IPS-20b (cell line): ENCODE results near the gene PNPLA7.

Source experiments
- H3K27ac ChIP-seq: one replicate; pipeline ENCODE4 v1.5.1; 2013; ENCODE audit warnings: low read length
- H3K27me3 ChIP-seq: 2 replicates; pipeline ENCODE4 v1.6.1; 2013; ENCODE audit warnings: mild to moderate bottlenecking, low read length, inconsistent platforms; ENCODE audit not compliant: insufficient read depth
- H3K36me3 ChIP-seq: 2 replicates; pipeline ENCODE4 v1.6.1; 2013; ENCODE audit warnings: low read depth, mild to moderate bottlenecking, inconsistent platforms, low read length, moderate library complexity; ENCODE audit not compliant: insufficient read depth
- H3K4me1 ChIP-seq: 2 replicates; pipeline ENCODE4 v1.6.1; 2013; ENCODE audit warnings: mild to moderate bottlenecking, control low read depth, inconsistent platforms, low read length, moderate library complexity; ENCODE audit not compliant: insufficient read depth
- H3K4me3 ChIP-seq: 2 replicates; pipeline ENCODE4 v1.5.1; 2013; ENCODE audit warnings: mild to moderate bottlenecking, low read length, inconsistent platforms
- H3K9ac ChIP-seq: 2 replicates; pipeline ENCODE4 v1.6.1; 2013; ENCODE audit warnings: low read depth, mild to moderate bottlenecking, inconsistent platforms, low read length, moderate library complexity
- H3K9me3 ChIP-seq: 2 replicates; pipeline ENCODE4 v1.6.1; 2013; ENCODE audit warnings: mild to moderate bottlenecking, low read depth, low read length, inconsistent platforms; ENCODE audit not compliant: insufficient read depth

The PNPLA7 gene

DNA sequence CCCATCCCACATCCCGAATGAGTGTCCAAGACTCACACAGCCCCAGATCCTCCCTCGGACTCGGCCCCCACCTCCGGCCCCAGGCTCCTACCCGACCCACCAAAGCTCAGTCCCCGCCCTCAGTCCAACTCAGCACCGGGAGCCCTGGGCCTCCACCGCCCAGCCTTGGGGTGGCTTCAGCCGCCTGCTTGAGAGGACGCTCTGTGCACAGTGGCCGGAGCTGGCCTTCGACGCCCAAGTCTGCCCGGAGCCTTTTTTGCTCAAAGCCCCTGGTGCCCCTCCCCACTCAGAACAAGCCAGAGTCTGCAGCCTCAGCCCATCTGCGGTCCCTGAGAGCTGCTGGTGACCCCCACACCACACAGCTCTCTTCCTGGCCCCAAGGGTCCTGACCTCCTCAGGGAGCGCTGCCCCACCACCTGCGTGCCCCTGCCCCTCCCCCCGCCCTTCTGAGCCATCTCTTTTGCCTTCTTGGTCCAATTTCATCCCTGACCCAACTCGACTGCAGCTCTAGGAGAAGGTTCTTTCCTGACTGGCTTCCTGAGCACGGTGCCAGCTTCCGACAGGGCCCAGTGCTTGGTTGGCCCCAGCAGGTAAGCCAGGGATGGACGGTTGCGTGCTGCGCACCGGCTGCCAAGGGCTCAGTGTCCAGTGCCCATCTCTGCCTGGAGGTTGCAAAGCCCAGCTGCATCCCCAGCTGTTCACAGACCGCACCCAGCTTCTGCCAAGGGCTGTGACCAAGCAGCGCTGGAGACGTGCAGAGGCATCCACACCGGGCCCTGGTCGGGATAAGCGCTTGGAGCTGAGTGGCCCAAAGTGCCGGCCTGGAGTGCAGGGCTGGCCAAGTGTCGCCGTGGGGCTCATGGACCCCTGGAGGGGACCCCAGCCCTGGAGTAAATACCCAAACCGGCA, 63.4 kb downstream of the PNPLA7 start:
- Histone ChIP-seq H3K27me3 (no peaks in the 10 kb centered on the region), H3K27ac (no peak overlapping the region), H3K9ac (no peak overlapping the region), H3K36me3 (no peaks in the 10 kb centered on the region), H3K9me3 (no peaks in the 10 kb centered on the region), H3K4me3 (no peak overlapping the region), H3K4me1 (no peaks in the 10 kb centered on the region)

DNA sequence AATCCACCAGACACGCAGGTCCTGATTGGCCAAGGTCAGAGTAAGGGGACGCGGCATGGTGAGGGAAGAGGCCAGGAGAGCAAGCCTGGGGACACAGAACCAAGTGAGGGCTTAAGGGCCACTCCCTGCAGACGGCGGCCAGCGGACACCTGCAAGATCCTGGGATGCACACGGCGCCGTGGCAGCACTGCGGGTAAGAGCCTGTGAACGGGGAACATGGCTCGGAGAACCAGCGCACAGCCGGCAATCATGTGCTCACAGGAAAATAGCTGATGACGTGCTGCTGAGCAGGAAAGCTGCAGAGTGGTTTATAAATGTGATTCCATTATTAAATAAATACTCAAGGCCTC, 64.1 kb downstream of the PNPLA7 start:
- H3K36me3 ChIP-seq: no peaks in the 10 kb centered on the region
- no peak overlapping the region for H3K9ac ChIP-seq
- no peak overlapping the region for H3K27ac ChIP-seq
- no peak overlapping the region for H3K4me3 ChIP-seq
- H3K4me1 ChIP-seq: no peaks in the 10 kb centered on the region
- H3K27me3 ChIP-seq: no peaks in the 10 kb centered on the region
- H3K9me3 ChIP-seq: no peaks in the 10 kb centered on the region

DNA sequence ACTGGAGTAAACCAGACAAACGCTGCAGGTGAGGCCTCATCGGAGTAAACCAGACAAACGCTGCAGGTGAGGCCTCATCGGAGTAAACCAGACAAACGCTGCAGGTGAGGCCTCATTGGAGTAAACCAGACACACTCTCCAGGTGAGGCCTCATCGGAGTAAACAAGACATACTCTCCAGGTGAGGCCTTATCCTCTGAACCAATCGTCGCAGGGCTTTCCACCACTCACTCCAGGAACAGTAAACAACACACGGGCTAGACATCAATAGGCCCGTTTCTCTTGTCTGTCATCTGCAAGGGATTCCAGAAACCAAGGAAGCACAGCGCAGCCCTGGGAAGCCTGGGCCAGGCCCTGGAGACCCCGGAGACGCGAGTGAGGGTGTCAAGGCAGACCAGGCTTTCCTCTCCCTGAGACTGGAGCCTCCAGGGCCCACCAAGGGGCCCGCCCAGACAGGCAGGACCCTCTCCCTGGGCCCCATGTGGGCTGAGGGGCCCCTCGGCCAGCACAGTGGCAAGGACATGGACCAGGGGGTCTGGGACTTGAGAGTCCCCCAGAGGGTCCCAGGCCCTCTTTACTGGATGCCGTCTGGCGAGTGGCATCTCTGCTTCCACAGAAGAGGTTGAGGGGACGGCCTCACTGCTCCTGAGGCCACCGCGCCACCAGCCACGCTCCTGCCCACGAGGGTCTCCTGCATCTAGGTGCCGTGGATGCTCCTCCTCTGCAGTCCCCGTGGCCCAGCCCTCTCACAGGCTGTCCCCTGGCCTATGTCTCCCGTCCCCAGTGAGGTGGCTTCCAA, 64.7 kb downstream of the PNPLA7 start:
- no peak overlapping the region for H3K9ac ChIP-seq
- H3K27ac ChIP-seq: no peak overlapping the region
- H3K36me3 ChIP-seq: no peaks in the 10 kb centered on the region
- H3K4me3 ChIP-seq: no peak overlapping the region
- H3K27me3 ChIP-seq: no peaks in the 10 kb centered on the region
- H3K9me3 ChIP-seq: no peaks in the 10 kb centered on the region
- no peaks in the 10 kb centered on the region for H3K4me1 ChIP-seq

GRCh38 chr9:137484551-137485315, 65.5 kb downstream of the PNPLA7 start:
- Histone ChIP-seq H3K27ac (no peak overlapping the region), H3K36me3 (no peaks in the 10 kb centered on the region), H3K27me3 (no peaks in the 10 kb centered on the region), H3K9me3 (no peaks in the 10 kb centered on the region), H3K4me1 (no peaks in the 10 kb centered on the region), H3K9ac (no peak overlapping the region), H3K4me3 (no peak overlapping the region)

DNA sequence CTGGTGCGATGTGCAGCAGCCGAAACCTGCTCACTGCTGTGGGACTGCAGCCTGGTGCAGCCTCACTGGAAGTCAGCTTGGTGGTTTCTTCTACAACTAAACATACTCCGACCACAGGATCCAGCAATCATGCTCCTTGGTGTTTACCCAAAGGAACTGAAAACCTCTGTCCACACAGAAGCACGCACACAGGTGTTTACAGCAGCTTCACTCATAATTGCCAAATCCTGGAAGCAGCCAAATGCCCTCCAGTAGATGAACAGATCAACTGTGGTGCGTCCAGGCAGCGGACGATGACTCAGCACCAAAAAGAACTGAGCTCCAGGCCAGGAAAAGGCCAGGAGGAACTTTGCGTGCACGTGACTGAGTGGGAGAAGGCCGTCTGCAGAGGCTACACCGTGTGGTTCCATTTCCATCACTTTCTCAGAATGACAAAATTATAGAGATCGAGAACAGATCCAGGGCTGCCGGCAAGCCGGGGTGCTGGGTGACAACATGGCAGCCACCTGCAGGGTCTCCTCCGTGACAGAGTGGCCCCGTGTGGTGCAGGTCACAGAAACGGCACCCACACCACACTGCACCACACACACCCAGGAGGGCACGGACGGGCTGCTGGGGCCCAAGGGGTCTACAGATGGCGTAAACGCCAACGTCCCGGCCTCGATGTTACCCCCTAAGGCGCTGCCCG, 68.0 kb downstream of the PNPLA7 start:
- Histone ChIP-seq H3K9ac (no peak overlapping the region), H3K4me3 (no peak overlapping the region), H3K4me1 (no peaks in the 10 kb centered on the region), H3K36me3 (no peaks in the 10 kb centered on the region), H3K9me3 (no peaks in the 10 kb centered on the region), H3K27ac (no peak overlapping the region), H3K27me3 (no peaks in the 10 kb centered on the region)

DNA sequence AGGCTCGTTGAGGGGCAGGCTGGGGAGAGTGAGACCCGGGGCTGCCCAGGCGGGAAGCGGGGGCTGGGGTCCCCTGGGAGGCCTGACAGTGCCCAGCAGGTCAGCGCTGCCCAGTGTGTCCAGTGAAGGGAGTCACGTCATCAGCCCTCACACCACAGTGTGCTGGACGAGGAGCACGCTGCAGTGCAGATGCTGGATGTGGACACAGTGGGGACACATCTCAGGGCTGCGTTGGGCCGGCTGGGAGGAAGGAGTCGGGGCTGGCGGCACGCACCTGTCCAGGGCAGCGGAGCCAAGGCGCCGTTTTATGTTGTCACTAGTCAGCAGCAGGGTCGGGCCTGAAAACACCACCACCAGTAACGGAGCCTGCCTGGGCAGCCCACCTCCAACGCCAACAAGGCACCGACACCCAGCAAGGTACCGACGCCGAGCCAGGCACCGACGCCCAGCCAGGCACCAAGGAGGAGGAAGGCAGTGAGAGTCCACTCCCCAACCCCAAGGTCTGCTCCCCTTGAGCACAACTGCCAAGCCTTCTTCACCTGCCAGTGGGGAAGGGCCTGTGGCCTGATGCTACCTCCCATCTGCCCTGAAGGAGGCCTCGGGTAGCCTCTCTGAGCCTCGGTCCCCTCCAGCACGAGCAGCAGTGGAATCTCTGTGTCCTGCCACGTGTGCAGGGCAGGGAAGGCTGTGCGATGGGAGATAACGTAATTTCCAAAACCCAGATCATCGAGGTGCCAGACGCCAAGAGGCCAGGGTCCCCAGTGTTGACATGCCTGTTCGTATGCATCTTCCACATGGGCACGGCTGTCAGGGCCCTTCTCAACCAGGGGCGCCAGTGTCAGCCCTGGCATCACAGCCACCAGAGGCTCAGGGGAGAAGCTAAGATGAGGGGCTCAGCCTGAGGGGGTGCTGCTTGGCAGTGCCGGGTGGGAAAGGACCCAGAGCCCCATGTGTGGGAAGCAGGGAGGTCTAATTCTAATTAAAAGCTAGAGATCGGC, 69.2 kb downstream of the PNPLA7 start:
- Histone ChIP-seq H3K9me3 (peaks cover 4% of the 10 kb centered on the region), H3K4me1 (no peaks in the 10 kb centered on the region), H3K27ac (no peak overlapping the region), H3K4me3 (no peak overlapping the region), H3K36me3 (no peaks in the 10 kb centered on the region), H3K9ac (no peak overlapping the region), H3K27me3 (no peaks in the 10 kb centered on the region)

- Histone ChIP-seq H3K4me3 (no peak overlapping the region), H3K27me3 (no peaks in the 10 kb centered on the region), H3K9me3 (peaks cover 8% of the 10 kb centered on the region), H3K27ac (no peak overlapping the region), H3K9ac (no peak overlapping the region), H3K36me3 (no peaks in the 10 kb centered on the region), H3K4me1 (no peaks in the 10 kb centered on the region)
Measured at GRCh38 chr9:137479892-137480685, 70.1 kb downstream of the PNPLA7 start.

- no peaks in the 10 kb centered on the region for H3K36me3 ChIP-seq
- no peak overlapping the region for H3K27ac ChIP-seq
- H3K27me3 ChIP-seq: no peaks in the 10 kb centered on the region
- H3K9me3 ChIP-seq: peaks cover 8% of the 10 kb centered on the region
- no peak overlapping the region for H3K4me3 ChIP-seq
- no peak overlapping the region for H3K9ac ChIP-seq
- no peaks in the 10 kb centered on the region for H3K4me1 ChIP-seq
Measured at GRCh38 chr9:137478962-137479861, 71.0 kb downstream of the PNPLA7 start.

GRCh38 chr9:137478613-137478961, 71.6 kb downstream of the PNPLA7 start:
- no peaks in the 10 kb centered on the region for H3K4me1 ChIP-seq
- no peaks in the 10 kb centered on the region for H3K27me3 ChIP-seq

More at GRCh38 chr9:137478613-137478961, 71.6 kb downstream of the PNPLA7 start:
- H3K27ac ChIP-seq: no peak overlapping the region
- H3K4me3 ChIP-seq: no peak overlapping the region
- no peak overlapping the region for H3K9ac ChIP-seq
- H3K9me3 ChIP-seq: peaks cover 8% of the 10 kb centered on the region
- H3K36me3 ChIP-seq: no peaks in the 10 kb centered on the region
